ENCODE results near the gene RNASE8. TPM values are rescaled to one million over a fixed set of nuclear protein-coding genes. Genes with fewer than 3 reads are reported as not detected.

Gene RNASE8
- total RNA-seq, 2 donors from 2014 or later = not detected

DNA sequence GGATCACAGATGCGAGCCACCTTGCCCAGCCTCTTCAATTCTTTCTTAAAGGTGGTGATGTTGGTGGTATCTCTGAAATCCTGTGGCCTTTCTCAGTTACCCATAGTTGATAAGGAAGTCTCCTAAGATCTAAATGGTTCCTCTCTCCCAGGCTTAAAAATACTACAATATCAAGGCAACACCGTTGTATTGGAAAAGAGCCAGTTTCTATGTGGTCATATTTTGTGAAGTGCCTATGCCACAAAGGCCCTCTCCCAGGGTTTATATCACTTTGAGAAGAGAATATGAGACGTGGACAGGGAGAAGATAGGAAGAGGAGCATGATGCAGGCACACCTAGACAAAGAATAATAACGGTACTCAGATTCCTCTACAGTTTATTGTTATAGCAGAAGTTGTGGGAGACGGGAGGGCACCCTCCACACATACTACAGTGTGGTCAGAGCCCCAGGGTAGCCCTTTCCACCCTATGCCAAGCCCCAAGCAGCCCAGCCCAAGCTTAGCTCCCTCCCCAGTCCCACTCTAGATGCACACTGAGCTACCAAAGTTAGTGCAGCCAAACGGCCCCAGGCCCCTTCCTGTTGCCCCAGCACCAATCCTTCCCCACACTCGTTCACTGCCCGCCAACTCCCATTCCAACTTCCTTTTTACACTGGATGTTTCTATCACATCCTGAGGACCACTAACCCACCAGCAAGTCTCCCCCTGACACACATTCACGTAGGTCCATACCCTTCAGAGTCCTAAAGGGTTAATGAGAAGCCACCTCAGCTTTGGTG is 41.0 kb upstream of the RNASE8 start:
- H3K27me3 ChIP-seq (replicated peaks; ENCODE audit: insufficient read depth) = no peaks in the 10 kb centered on the region
- H3K4me1 ChIP-seq (replicated peaks) = peaks cover 4% of the 10 kb centered on the region
- WGBS = 74% methylated on average over 9 of the region's 9 CpGs
- DNase-seq (ENCODE audit: low spot score) = no peak
- intact Hi-C loops (cut with DNase I) = loop anchor here (5.0 kb wide), 1 partner anchor 76 kb away; no protein-coding TSS in a partner anchor
- H3K36me3 ChIP-seq = peaks cover 0 to 5% of the 10 kb centered on the region in 2 donors
- no peaks in the 10 kb centered on the region for H3K9me3 ChIP-seq
- H3K4me3 ChIP-seq = no peak overlapping the region
- H3K27ac ChIP-seq = no peak overlapping the region
- TF ChIP-seq CTCF (IDR thresholded peaks at IDR 0.05) = no peak
- no peak for TF ChIP-seq POLR2AphosphoS5 (IDR thresholded peaks at IDR 0.05)
- TF ChIP-seq POLR2A (IDR thresholded peaks at IDR 0.05) = no peak

DNA sequence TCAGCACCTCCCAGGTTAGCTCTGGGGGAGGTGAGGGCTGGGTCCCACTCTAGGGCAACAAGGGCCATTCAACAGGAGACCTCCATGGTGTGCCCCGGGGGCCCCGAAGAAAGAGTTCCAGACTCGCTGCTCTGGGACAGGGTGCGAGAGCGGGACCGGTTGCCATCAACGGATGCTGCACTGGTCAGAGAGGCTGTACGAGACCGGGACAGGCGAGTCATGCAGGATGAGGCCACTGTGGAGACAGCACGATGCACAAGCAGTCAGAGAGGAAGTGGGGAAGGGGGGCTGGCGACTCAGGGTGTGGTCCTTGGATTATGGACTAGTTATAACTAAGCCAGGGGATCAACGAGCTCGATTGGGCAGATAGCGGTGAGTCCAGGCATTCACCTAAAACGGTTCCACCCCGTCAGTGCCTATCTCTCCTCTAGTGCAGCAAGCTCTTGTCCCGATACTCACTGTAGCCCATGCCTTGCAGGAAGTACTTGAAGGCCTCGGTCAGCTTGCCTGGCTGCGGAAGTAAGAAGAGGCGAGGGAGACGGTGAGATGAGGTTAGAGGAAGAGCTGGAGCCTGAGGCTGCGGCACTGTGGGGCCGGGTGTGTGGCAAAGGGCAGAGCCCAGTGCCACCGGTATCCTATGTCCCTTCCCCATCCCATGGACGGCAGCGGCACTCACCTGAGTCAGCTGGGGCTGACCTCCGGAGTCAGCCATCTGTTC is 39.9 kb upstream of the RNASE8 start:
- WGBS = 79% methylated on average over 28 of the region's 28 CpGs
- TF ChIP-seq POLR2A (IDR thresholded peaks at IDR 0.05) (no peak), CTCF (IDR thresholded peaks at IDR 0.05) (no peak), POLR2AphosphoS5 (IDR thresholded peaks at IDR 0.05) (no peak)
- intact Hi-C loops (cut with DNase I) = loop anchor here (5.0 kb wide), 1 partner anchor 75 kb away; no protein-coding TSS in a partner anchor
- DNase-seq (ENCODE audit: low spot score) = no peak
- H3K27ac ChIP-seq = no peak overlapping the region
- H3K4me3 ChIP-seq = no peak overlapping the region
- H3K9me3 ChIP-seq = no peaks in the 10 kb centered on the region
- no peaks in the 10 kb centered on the region for H3K27me3 ChIP-seq (replicated peaks; ENCODE audit: insufficient read depth)
- H3K36me3 ChIP-seq = peaks cover 0 to 5% of the 10 kb centered on the region in 2 donors
- peaks cover 4% of the 10 kb centered on the region for H3K4me1 ChIP-seq (replicated peaks)

GRCh38 chr14:21018286-21018685 is 39.3 kb upstream of the RNASE8 start:
- no peaks in the 10 kb centered on the region for H3K9me3 ChIP-seq
- H3K4me3 ChIP-seq = no peak overlapping the region
- no peak overlapping the region for H3K27ac ChIP-seq
- H3K4me1 ChIP-seq (replicated peaks) = peaks cover 4% of the 10 kb centered on the region
- H3K36me3 ChIP-seq = peaks cover 0 to 5% of the 10 kb centered on the region in 2 donors
- intact Hi-C loops (cut with DNase I) = loop anchor here (5.0 kb wide), 1 partner anchor 74 kb away; no protein-coding TSS in a partner anchor
- WGBS = 71% methylated on average over 7 of the region's 7 CpGs
- DNase-seq (ENCODE audit: low spot score) = no peak
- no peaks in the 10 kb centered on the region for H3K27me3 ChIP-seq (replicated peaks; ENCODE audit: insufficient read depth)
- TF ChIP-seq POLR2AphosphoS5 (IDR thresholded peaks at IDR 0.05) (no peak), CTCF (IDR thresholded peaks at IDR 0.05) (no peak), POLR2A (IDR thresholded peaks at IDR 0.05) (no peak)

DNA sequence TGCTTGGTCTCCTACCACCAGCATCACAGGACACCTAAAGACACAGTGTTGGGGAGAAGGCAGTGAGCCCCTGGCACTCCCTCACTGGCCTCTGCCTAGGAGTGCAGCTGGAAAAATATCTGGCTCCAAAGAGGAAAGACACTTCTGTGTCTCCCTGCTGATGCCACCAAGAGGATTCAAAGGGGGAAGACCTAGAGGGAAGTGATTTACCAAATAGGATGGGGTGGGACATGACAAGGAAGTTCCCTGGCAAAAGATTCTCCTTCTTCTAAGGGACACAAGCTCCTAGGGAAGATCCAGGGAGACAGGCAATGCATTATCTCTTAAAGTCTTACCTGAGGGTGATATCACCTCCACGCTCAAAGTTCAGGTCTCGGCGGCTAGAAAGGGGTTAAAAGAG is 38.8 kb upstream of the RNASE8 start:
- peaks cover 0 to 5% of the 10 kb centered on the region in 2 donors for H3K36me3 ChIP-seq
- intact Hi-C loops (cut with DNase I) = loop anchor here (5.0 kb wide), 1 partner anchor 74 kb away; no protein-coding TSS in a partner anchor
- no peaks in the 10 kb centered on the region for H3K27me3 ChIP-seq (replicated peaks; ENCODE audit: insufficient read depth)
- no peak overlapping the region for H3K4me3 ChIP-seq
- DNase-seq (ENCODE audit: low spot score) = no peak
- no peaks in the 10 kb centered on the region for H3K9me3 ChIP-seq
- TF ChIP-seq POLR2A (IDR thresholded peaks at IDR 0.05) (no peak), CTCF (IDR thresholded peaks at IDR 0.05) (no peak), POLR2AphosphoS5 (IDR thresholded peaks at IDR 0.05) (no peak)
- peaks cover 4% of the 10 kb centered on the region for H3K4me1 ChIP-seq (replicated peaks)
- 92% methylated on average over 3 of the region's 3 CpGs for WGBS
- no peak overlapping the region for H3K27ac ChIP-seq

Data from prostate gland (tissue), 2 donors.